ENCODE results near the gene INPP4B.

- TF ChIP-seq CTCF (IDR thresholded peaks at IDR 0.05) (no peak), POLR2A (IDR thresholded peaks at IDR 0.05) (no peak)
Observed at GRCh38 chr4:142331646-142332045, 514.5 kb downstream of the INPP4B start.

Data from ovary (tissue), 3 donors.